Erythroblast (primary cell): ENCODE data around the gene RALGDS.
"Not testable (repeated sequence)": the region's sequence is repeated elsewhere in the genome, so short reads cannot be mapped to it uniquely, and the experiment has no call there.

Experiments used
- GATA1 ChIP-seq: IDR thresholded peaks from 2 replicates; pipeline ENCODE4 v1.6.1; 2011; ENCODE audit warnings: low read depth, mild to moderate bottlenecking, control low read depth, low read length, moderate library complexity
- POLR2A ChIP-seq: IDR thresholded peaks from 2 replicates; pipeline ENCODE4 v1.6.1; 2011; ENCODE audit warnings: mild to moderate bottlenecking, low read length

DNA sequence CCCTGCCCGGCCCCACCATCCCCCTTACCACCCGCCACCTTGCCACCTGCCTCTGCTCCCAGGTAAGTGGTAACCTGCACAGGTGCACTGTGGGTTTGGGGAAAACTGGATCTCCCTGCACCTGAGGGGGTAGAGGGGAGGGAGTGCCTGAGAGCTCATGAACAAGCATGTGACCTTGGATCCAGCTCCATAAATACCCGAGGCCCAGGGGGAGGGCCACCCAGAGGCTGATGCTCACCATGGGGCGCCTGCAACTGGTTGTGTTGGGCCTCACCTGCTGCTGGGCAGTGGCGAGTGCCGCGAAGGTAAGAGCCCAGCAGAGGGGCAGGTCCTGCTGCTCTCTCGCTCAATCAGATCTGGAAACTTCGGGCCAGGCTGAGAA lies 59.3 kb downstream of the RALGDS start, which contains the start of gene CEL:
- TF ChIP-seq POLR2A, GATA1: not testable (repeated sequence)
